ENCODE measurements around the gene KCTD20.

The KCTD20 gene

DNA sequence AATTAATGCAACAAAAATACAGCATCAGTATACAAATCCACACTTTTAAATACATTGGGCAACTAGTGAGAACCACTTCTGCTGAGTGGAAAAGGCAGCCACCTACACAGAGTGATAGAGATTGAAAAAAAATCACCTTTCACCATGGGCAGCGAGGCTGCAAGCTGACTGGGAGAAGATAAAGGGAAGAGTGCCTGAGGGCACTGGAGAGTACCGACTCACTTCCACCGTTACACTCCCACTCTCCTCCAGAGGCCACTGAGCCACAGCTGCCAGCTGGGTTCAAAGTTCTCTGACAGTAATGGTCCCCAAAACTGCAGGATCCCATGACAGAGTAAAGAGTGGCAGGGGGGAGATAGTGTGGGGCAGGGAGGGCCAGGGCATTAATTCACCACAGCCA, 24.2 kb upstream of the KCTD20 start:
- H3K9me3 ChIP-seq (replicated peaks; ENCODE audit: insufficient read depth, low read length): no peaks in the 10 kb centered on the region
- H3K9ac ChIP-seq (ENCODE audit: low read length): no peak overlapping the region
- no peaks in the 10 kb centered on the region for H3K36me3 ChIP-seq (replicated peaks; ENCODE audit: insufficient read depth, low read length)
- H3K4me1 ChIP-seq (ENCODE audit: low read length): peaks cover 6% of the 10 kb centered on the region; the same call in 1 of the 2 replicates
- TF ChIP-seq EZH2phosphoT487 (IDR thresholded peaks at IDR 0.05; ENCODE audit: low read length) (no peak), EZH2 (optimal IDR thresholded peaks at IDR 0.05; ENCODE audit: low read depth, low read length) (no peak), CTCF (IDR thresholded peaks at IDR 0.05; ENCODE audit: low read length) (no peak)
- no peaks in the 10 kb centered on the region for H3F3A ChIP-seq (ENCODE audit: insufficient read depth, low read length)
- no peak for DNase-seq
- no peak overlapping the region for H2AFZ ChIP-seq (ENCODE audit: low read length)
- no peaks in the 10 kb centered on the region for H3K27me3 ChIP-seq (replicated peaks; ENCODE audit: insufficient read depth, low read length)
- no peak overlapping the region for H3K4me2 ChIP-seq (ENCODE audit: low read depth, low read length)
- no peaks in the 10 kb centered on the region for H3K9me2 ChIP-seq (replicated peaks; ENCODE audit: insufficient read depth, low read length)
- H4K20me1 ChIP-seq (ENCODE audit: insufficient read depth, low read length): no peaks in the 10 kb centered on the region
- no peak overlapping the region for H3K4me3 ChIP-seq (ENCODE audit: low read length)
- H3K27ac ChIP-seq (ENCODE audit: low read length): no peak overlapping the region
- no peaks in the 10 kb centered on the region for H3K79me2 ChIP-seq (ENCODE audit: low read length)

DNA sequence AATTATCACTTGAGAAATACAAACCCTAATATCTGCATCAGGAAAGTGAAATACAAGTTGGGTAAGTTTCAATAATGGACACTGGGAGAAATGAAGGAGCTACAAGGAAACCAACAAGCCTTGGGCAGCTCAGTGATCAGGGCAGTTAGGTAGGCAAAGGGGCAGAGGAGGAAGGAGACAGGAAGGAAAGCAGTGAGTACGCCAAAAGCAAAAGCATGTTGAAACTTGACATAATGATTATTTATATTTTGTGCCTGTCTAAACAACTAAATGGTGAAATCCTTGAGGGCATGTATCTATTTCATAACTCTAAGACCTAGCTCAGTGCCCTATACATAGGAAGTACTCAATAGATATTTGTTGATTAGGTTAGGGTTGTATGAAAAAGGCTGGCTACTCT, 23.5 kb upstream of the KCTD20 start:
- Histone ChIP-seq H3K9me3 (replicated peaks; ENCODE audit: insufficient read depth, low read length) (no peaks in the 10 kb centered on the region), H3K4me1 (ENCODE audit: low read length) (peaks cover 11% of the 10 kb centered on the region; the same call in 1 of the 2 replicates), H3F3A (ENCODE audit: insufficient read depth, low read length) (no peaks in the 10 kb centered on the region), H3K36me3 (replicated peaks; ENCODE audit: insufficient read depth, low read length) (no peaks in the 10 kb centered on the region), H3K9ac (ENCODE audit: low read length) (no peak overlapping the region), H3K27ac (ENCODE audit: low read length) (no peak overlapping the region), H3K4me2 (ENCODE audit: low read depth, low read length) (no peak overlapping the region), H4K20me1 (ENCODE audit: insufficient read depth, low read length) (no peaks in the 10 kb centered on the region), H3K79me2 (ENCODE audit: low read length) (no peaks in the 10 kb centered on the region), H3K27me3 (replicated peaks; ENCODE audit: insufficient read depth, low read length) (no peaks in the 10 kb centered on the region), H2AFZ (ENCODE audit: low read length) (no peak overlapping the region), H3K4me3 (ENCODE audit: low read length) (no peak overlapping the region), H3K9me2 (replicated peaks; ENCODE audit: insufficient read depth, low read length) (no peaks in the 10 kb centered on the region)
- DNase-seq: no peak
- no peak for TF ChIP-seq EZH2 (optimal IDR thresholded peaks at IDR 0.05; ENCODE audit: low read depth, low read length)
- TF ChIP-seq EZH2phosphoT487 (IDR thresholded peaks at IDR 0.05; ENCODE audit: low read length): no peak
- no peak for TF ChIP-seq CTCF (IDR thresholded peaks at IDR 0.05; ENCODE audit: low read length)

DNA sequence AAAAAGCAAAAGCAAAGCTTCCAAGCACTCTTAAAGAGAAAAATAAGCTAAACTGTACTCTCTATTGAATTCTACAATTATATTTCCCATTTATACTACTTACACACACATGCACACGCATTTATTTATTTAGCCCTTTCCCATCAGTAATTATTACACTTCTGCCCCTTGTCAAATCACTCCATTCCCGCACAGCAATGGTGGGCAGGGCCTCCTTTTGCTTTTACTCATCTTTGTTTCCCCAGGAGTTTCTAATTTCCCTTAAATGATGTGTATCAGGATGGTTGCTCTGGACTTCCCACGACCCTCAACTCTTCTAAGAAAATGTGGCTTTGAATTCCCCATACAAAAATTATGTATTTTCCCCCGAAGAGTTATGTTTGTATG, 20.1 kb upstream of the KCTD20 start:
- H3K4me2 ChIP-seq (ENCODE audit: low read depth, low read length): peak overlapping the region; percentile 79
- no peaks in the 10 kb centered on the region for H3K9me3 ChIP-seq (replicated peaks; ENCODE audit: insufficient read depth, low read length)
- H3K36me3 ChIP-seq (replicated peaks; ENCODE audit: insufficient read depth, low read length): no peaks in the 10 kb centered on the region
- peak overlapping the region; percentile 94 for H2AFZ ChIP-seq (ENCODE audit: low read length)
- no peaks in the 10 kb centered on the region for H4K20me1 ChIP-seq (ENCODE audit: insufficient read depth, low read length)
- no peaks in the 10 kb centered on the region for H3F3A ChIP-seq (ENCODE audit: insufficient read depth, low read length)
- no peaks in the 10 kb centered on the region for H3K79me2 ChIP-seq (ENCODE audit: low read length)
- H3K9me2 ChIP-seq (replicated peaks; ENCODE audit: insufficient read depth, low read length): no peaks in the 10 kb centered on the region
- no peaks in the 10 kb centered on the region for H3K27me3 ChIP-seq (replicated peaks; ENCODE audit: insufficient read depth, low read length)
- peak overlapping the region; percentile 48; the same call in 1 of the 2 replicates for H3K9ac ChIP-seq (ENCODE audit: low read length)
- peaks cover 11% of the 10 kb centered on the region; the same call in 1 of the 2 replicates for H3K4me1 ChIP-seq (ENCODE audit: low read length)
- no peak overlapping the region; the same call in 1 of the 2 replicates for H3K27ac ChIP-seq (ENCODE audit: low read length)
- peak overlapping the region; percentile 50 for H3K4me3 ChIP-seq (ENCODE audit: low read length)
- no peak for DNase-seq
- no peak for TF ChIP-seq CTCF (IDR thresholded peaks at IDR 0.05; ENCODE audit: low read length)
- no peak for TF ChIP-seq EZH2 (optimal IDR thresholded peaks at IDR 0.05; ENCODE audit: low read depth, low read length)
- TF ChIP-seq EZH2phosphoT487 (IDR thresholded peaks at IDR 0.05; ENCODE audit: low read length): no peak

All from MM.1S (cell line).